TTC549 (cell line): ENCODE results near the gene ACTG1.
"Not testable (repeated sequence)": the region's sequence is repeated elsewhere in the genome, so short reads cannot be mapped to it uniquely, and the experiment has no call there.

Source experiments
- FAIRE-seq: peaks from 2 replicates; lab custom pipeline; 2012; peaks lifted over from hg19 to GRCh38; lab: Jason Lieb, UNC

Gene ACTG1

GRCh38 chr17:81531998-81532404 lies 19.4 kb upstream of the ACTG1 start:
- not testable (repeated sequence) for FAIRE-seq

DNA sequence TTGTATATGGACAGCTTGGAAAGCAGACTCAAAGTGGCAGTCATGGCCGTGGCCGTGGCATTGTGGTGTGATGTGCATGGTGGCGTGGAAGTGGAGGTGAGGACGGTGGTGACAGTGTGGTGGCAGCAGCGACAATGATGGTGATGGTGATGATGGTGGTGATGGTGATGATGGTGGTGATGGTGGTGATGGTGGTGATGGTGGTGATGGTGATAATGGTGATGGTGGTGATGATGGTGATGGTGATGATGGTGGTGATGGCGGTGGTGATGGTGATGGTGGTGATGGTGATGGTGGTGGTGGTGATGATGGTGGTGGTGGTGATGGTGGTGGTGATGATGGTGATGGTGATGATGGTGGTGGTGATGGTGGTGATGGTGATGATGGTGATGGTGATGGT lies 18.4 kb upstream of the ACTG1 start:
- FAIRE-seq: not testable (repeated sequence)

DNA sequence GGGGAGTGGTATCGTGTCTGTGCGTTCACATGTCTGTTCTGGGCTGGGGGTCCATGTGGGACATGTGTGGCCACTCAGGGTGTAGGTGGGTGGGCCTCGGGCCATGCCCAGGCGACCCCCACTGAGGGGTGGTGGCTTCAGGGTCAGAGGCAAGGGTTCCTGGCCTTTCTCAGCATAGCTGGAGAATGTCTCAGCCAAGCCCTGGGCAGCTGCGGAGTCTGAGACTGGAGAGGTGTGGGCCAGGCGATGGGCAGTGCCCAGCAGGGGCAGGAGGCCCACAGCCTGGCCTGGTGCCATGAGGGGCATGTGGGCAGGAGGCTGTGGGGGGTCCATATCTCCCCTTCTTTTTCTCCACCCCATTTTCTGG lies 16.8 kb upstream of the ACTG1 start:
- FAIRE-seq: no peak

DNA sequence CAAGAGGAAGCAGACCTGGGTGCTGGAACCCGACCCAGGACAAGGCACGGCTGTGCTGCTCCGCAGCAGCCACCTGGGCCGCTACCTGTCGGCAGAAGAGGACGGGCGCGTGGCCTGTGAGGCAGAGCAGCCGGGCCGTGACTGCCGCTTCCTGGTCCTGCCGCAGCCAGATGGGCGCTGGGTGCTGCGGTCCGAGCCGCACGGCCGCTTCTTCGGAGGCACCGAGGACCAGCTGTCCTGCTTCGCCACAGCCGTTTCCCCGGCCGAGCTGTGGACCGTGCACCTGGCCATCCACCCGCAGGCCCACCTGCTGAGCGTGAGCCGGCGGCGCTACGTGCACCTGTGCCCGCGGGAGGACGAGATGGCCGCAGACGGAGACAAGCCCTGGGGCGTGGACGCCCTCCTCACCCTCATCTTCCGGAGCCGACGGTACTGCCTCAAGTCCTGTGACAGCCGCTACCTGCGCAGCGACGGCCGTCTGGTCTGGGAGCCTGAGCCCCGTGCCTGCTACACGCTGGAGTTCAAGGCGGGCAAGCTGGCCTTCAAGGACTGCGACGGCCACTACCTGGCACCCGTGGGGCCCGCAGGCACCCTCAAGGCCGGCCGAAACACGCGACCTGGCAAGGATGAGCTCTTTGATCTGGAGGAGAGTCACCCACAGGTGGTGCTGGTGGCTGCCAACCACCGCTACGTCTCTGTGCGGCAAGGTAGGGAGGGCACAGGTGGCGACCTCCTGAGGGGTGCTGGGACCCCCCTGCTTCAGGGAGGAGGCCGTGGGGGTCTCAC lies 16.2 kb upstream of the ACTG1 start:
- no peak for FAIRE-seq

DNA sequence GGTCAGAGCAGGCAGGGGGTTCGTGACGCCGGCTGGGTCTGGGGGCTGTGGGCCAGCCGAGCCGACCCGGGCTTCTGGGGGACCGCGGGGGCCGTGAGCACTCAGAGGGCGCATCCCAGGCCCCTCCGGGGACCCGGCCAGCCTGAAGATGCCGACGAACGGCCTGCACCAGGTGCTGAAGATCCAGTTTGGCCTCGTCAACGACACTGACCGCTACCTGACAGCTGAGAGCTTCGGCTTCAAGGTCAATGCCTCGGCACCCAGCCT lies 15.7 kb upstream of the ACTG1 start:
- FAIRE-seq: no peak

- FAIRE-seq: no peak
Observed at GRCh38 chr17:81527591-81528383, 15.2 kb upstream of the ACTG1 start, which contains the start of gene FSCN2. Gene FSCN2 (plus strand): TSS chr17:81528377. CDS start chr17:81528532, 155 bp downstream.

DNA sequence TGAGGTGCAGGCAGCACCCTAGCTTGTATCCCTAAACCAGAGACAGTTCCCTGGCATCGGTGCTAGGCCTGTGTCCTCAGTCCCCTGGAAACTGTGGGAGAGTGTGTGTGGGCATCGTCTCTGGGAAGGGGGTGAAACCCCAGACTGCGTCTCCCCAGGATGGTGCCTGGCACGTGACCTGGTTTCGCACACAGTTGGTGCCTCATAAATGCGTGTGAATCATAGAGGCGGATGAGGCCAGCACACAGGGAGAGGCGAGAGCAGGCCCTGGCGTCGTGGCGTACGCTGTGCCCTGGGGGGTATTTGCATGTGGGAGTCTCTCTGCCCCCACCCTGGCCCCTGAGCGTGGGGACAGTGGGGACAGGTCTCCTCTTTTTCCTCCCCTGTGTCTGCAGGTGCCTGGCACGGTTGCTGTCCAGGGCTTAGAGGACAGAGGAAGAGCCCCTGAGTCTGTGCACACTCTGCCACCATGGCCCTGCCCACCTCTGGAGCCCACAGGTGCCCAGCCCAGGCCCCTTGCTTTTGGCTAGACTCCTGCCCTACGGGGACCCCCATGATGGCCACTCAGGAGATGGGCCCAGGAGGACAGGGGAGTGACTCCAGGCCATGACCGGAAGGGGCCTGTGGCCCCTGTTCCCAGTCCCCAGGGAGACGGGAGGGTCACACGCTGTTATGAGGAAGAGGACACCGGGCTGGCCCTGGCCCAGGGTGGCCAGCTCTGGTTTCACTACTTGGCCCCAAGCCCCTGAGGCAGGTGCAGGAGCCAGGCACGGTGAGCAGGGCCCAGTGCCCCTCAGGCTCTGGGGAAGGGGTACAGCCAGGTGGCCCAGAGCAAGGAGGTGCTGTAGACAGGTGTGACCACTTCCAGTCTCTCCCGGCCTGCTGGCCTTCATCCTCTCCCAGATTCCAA lies 14.3 kb upstream of the ACTG1 start:
- FAIRE-seq: no peak

DNA sequence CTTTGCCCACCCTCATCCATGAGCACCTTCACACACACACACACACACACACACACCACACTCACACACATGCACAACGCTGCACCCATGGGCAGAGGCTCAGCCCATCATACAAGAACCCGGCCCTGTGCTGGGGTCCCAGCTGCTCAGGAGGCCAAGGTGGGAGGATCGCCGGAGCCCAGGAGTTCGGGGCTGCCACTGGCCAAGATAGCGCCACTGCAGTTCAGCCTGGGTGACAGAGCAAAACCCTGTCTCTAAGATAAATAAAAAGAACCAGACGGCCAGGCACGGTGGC lies 12.2 kb upstream of the ACTG1 start:
- no peak for FAIRE-seq

DNA sequence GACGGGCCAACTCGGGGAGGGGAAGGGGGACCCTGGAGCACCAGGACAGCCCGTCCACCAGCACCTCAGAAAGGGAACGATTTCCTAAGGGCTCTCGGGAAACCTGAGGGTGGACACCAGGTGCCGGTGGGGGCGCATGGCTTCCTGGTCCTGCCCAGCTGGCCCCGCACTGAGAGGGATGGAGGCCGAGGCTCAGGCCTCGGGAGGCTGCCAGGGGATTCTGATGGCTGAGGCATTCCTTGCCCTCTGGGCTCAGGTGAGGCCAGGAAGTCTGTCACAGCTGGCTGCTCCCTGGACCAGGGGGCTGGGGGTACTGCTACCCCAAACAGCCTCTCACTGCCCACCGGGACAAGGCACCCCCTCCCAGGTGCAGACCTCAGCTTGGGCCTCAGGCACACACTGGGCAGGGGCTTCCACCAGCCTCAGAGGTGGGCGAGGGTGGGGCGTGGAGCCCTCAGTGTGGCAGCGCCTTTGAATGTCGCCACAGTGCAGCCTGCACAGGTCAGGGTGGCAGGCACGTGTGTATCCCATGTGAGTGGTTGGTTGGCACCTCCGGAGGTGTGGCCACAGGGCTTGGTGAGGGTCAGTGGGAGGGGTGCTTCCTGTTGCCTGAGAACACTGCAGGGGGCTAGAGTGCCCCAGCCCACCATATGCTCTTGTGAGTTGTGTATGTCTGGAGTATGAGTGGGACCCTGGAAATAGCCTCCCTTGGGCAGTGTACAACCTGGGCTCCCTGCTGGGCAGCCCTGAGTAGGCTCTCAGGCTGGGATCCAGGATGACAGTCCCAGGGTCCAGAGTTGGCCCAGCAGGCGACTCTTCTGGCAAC lies 11.7 kb upstream of the ACTG1 start:
- FAIRE-seq: no peak

- FAIRE-seq: no peak
Observed at GRCh38 chr17:81523402-81524038, 10.9 kb upstream of the ACTG1 start.

DNA sequence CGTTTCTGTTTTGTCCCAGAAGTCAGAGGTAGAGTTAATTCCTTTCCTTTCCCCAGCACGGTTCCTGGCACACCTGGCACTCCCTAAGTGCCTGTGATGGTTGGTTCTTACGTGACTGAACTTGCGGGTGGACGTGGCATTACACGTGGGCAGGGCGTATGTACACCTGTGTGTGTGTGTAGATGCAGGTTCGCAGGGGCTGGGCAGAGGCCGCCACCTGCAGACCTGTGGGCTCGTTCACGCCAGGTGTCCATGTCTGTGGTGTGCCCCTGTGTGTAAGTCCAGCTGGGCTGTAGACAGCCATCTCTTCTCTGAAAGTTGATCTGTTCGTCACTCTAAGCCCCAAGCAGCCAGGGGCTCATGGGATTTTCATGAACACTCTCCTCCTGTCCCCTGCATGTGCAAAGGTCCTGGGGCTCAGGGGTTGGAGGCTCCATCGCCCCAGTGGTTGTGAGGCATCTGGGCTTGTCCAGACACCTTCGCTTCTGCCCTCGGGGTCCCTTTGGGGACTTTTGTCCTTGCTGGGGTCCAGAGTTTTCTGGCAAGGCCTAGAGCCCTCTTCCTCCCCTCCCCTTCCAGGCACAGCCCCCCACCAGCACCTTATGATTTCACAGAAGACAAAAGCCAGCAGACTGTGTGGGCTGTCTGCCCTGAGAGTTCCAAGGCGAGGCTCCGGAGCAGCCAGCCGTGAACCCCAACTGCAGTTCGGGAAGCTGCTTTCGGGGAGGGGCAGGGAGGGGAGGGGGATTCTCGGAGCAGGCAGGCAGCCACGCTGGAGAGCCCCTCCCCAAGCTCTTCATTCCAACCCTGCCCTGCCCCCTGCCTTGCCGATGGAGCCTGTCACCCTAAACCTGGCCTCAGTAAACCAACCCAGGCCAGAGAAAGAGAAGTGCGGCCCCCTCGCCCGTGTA lies 10.1 kb upstream of the ACTG1 start:
- FAIRE-seq: no peak

GRCh38 chr17:81520021-81520901 lies 7.7 kb upstream of the ACTG1 start:
- no peak for FAIRE-seq

DNA sequence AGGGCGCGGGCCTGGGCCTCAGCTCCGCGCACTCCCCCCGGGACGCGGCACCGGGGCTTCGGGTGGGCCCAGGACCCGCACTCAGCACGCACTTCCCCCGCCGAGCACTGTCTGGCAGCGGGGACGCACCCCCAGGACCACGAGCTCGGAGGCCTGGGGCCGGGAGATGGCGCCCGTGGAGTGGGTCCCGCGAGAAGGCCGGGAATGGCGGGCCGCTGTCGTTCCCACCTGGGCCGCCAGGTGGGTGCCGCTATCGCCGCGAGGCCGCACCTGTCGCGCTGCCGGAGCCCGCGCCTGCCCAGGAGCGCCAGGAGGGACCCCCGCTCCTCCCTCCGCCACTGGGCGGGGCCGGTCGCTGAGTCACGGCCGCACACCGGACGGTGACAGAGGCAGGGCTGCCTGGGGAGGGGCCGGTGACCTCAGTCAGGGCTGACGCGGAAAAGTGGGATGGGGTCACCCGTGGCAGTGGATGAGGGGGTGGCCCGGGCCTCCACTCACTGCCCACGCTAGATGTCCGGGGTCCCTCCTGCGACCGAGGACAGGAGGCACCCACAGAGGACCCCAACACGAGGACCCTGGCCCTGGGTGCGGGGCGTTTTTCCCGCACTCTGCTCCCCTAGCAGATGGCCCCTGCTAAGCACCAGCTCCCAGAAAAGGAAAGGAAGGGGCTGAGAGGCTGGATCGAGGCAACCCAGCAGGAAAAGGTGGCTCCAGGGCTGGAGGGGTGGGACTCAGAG lies 6.9 kb upstream of the ACTG1 start:
- FAIRE-seq: no peak

DNA sequence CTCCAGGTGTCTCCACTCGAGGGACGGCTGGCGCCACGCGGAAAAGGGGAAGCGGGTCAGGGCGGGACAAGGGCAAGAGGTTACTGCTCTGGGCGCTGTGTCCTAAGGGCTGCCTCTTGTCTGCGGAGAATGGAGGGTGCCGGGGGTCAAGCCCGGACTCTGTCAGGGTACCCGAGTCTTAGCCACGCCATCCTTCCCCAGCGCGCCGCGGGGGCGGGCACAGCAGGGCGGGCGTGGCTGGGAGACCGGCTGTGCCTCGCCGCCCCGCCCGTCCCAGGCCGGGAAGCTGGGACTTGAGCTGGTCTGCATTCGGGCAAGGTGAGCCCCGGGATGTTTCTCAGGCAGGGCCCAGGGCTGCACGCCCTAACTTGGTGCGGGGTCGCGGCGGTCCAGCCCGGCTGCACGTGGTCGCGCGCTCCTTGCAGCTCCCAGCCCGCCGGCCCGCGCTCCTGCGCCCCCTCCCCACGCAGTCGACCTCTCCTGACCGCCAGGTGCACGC lies 6.2 kb upstream of the ACTG1 start:
- FAIRE-seq: no peak

- no peak for FAIRE-seq
Observed at GRCh38 chr17:81518113-81518784, 5.7 kb upstream of the ACTG1 start.

DNA sequence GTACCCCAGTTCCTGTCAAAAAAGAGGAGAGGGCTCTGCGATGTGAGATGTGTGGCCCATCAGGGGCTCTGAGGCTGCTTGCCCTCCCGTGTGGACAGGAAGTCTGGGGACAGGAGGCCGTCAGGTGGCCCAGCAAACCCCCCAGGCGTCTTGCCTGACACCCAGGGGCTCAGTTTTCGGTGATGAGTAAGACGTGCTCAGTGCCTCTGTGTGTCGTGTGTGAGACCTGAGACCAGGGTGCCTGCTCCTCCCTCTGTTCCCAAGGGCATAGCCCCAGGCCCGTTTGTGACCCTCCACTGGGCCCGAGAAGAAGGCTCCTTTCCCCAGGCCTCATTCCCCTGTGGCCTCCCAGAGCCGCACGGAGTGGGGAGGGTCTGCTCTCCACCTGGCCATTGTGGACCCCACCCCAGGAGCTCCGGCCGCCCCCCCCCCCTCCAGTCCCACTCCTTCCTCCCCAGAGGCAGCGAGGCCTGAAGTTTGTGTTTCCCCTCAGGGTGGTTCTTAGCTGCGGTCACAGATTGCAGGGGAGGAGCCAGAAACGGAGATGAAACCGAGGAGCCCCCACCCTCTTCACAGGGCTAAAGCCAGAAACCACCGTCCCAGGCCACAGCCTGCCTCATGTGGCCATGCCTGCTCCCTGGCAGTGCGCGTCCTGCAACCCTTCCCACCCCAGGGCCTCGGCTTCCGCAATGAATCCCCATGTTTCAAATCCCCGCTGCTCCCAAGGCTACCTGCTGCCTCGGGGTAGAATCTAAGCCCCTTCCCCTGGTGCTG lies 4.9 kb upstream of the ACTG1 start:
- FAIRE-seq: no peak

DNA sequence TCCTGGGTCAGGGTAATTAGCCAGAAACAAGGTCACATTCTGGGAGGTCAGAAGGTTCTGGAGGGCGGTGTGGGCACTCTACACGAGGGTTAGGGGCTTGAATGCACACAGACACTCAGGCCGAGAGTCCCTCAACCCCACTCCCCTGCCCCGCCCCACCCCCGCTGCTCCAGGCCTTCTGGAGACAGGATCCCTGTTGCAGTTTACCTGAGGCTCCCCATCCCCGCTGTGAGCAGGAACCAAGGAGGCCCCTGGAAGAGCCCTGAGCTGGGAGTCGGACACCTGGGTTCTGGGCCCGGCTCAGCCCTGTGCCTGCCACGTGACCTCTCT lies 4.4 kb upstream of the ACTG1 start:
- no peak for FAIRE-seq
